Measurements from ENCODE around the gene DPYD. TPM values are rescaled to one million over a fixed set of nuclear protein-coding genes. Genes with fewer than 3 reads are reported as not detected.

DPYD gene
- polyA plus RNA-seq, 12 donors, result 6.4 to 16.0 (median 9.2) TPM; not detected in 1

- DNase-seq, result no peak
Measured at GRCh38 chr1:97050506-97050905, 870.3 kb downstream of the DPYD start.

- DNase-seq, result peak; percentile 54
Measured at GRCh38 chr1:97047421-97047793, 873.4 kb downstream of the DPYD start.

- peak; percentile 50 for DNase-seq
Measured at GRCh38 chr1:97046765-97047420, 873.9 kb downstream of the DPYD start.

DNA sequence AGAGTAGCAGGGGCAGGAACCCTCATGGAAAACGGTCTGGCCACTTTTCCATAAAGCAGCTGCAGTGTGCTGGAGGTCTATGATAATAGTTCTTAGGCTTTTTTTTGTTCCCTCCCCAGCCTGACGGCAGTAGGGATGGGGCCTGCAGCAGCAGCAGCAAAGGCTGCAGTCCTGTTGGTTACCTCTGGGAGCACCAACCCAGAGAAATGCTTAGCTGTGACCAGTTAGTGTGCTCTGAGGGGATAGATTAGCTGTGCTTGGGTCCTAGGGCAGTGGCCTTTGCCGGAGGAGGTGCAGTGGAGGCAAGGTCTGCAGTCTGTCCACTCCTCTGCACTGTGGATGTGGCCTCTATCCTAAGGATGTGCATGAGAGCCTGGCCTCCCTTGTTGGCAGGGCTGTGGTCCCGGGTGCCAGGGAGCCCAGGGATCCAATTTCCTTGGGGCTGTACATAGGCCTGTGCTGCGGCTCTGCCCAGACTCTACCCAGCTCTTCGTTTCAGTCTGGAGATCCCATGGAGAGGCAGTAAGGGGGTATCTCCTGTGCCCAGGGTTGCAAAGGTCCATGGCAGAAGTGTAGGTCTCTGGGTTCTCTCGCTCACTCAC lies 876.6 kb downstream of the DPYD start:
- no peak for DNase-seq

- no peak for DNase-seq
Measured at GRCh38 chr1:97042551-97042950, 878.3 kb downstream of the DPYD start.

DNA sequence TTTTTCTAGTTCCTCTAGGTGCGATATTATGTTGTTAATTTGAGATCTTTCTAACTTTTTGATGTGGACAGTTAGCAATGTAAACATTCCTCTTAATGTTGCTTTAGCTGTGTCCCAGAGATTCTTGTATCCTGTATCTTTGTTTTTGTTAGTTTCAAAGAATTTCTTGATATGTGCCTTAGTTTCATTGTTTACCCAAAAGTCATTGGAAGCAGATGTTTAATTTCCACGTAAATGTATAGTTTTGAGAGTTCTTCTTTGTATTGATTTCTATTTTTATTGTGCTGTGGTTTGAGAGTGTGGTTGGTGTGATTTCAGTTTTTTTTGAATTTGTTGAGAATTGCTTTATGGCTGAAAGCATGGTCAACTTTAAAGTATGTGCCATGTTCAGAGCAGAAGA lies 879.8 kb downstream of the DPYD start:
- DNase-seq, result no peak

GRCh38 chr1:97038410-97038809 lies 882.4 kb downstream of the DPYD start:
- no peak for DNase-seq

GRCh38 chr1:97034651-97035050 lies 886.2 kb downstream of the DPYD start:
- DNase-seq, result no peak

DNA sequence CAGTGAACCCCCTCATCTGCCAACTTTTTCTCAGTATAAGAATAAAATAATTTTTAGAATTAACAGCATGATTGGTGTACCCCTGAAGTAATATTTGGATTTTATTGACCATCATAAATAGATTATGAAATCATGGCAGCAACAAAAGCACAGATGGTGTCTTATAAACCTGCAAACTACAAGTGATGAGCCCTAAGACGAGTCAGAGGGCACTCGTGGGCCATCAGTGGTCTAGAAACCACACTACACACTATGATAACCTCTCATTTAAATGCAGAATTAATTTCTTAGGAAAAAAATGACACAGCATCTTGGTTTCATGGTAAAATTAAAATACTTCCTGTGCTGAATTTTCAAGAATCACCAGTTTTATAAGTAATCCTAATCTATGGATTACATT lies 886.9 kb downstream of the DPYD start:
- DNase-seq, result no peak

Data from muscle of arm (tissue), 12 donors.